HG03575 (cell line): ENCODE measurements around the gene TXNDC5.

Source experiments
- ATAC-seq: cut with Tn5 transposase; IDR thresholded peaks from one replicate; pipeline ENCODE4 v1.9.1; 2021; ENCODE audit not compliant: unreplicated experiment, insufficient number of reproducible peaks, low FRiP score; ENCODE audit errors: extremely low read depth

The TXNDC5 gene

GRCh38 chr6:7879980-7880717 lies 30.4 kb downstream of the TXNDC5 start:
- ATAC-seq = no peak

GRCh38 chr6:7879579-7879978 lies 31.0 kb downstream of the TXNDC5 start:
- no peak for ATAC-seq

- no peak for ATAC-seq
Measured at GRCh38 chr6:7879043-7879442, 31.5 kb downstream of the TXNDC5 start.

- no peak for ATAC-seq
Measured at GRCh38 chr6:7878401-7878964, 32.1 kb downstream of the TXNDC5 start.

- no peak for ATAC-seq
Measured at GRCh38 chr6:7868926-7869325, 41.7 kb downstream of the TXNDC5 start.

GRCh38 chr6:7866526-7866925 lies 44.1 kb downstream of the TXNDC5 start:
- no peak for ATAC-seq

GRCh38 chr6:7865781-7866180 lies 44.8 kb downstream of the TXNDC5 start:
- ATAC-seq = no peak

GRCh38 chr6:7859591-7859990 lies 51.0 kb downstream of the TXNDC5 start:
- ATAC-seq = no peak

- no peak for ATAC-seq
Measured at GRCh38 chr6:7851780-7852179, 58.8 kb downstream of the TXNDC5 start.

GRCh38 chr6:7848229-7848628 lies 62.4 kb downstream of the TXNDC5 start:
- no peak for ATAC-seq

- ATAC-seq = no peak
Measured at GRCh38 chr6:7846966-7847818, 63.4 kb downstream of the TXNDC5 start.

GRCh38 chr6:7841781-7842468 lies 68.7 kb downstream of the TXNDC5 start:
- ATAC-seq = no peak

GRCh38 chr6:7836371-7837026 lies 74.1 kb downstream of the TXNDC5 start:
- no peak for ATAC-seq

- ATAC-seq = no peak
Measured at GRCh38 chr6:7833751-7834070, 76.9 kb downstream of the TXNDC5 start.

- ATAC-seq = no peak
Measured at GRCh38 chr6:7832904-7833750, 77.5 kb downstream of the TXNDC5 start.
